ENCODE measurements around the gene C7orf57. TPM values are rescaled to one million over a fixed set of nuclear protein-coding genes. Genes with fewer than 3 reads are reported as not detected.

Gene C7orf57
- total RNA-seq, 1 experiment from 2014 or later, result 0.15 TPM

- intact Hi-C loops (cut with micrococcal nuclease), result no loop called here
- ATAC-seq (no peak), DNase-seq (ENCODE audit: low read depth, low spot score) (no peak)
- H3K4me2 ChIP-seq (ENCODE audit: low read length), result no peak overlapping the region
- H3K9me3 ChIP-seq (ENCODE audit: control insufficient read depth in 1 of 2, insufficient read depth in 1 of 2, low read depth in 1 of 2, low read length in 2 of 2), result no peaks in the 10 kb centered on the region
- H3K4me3 ChIP-seq (replicated peaks in 1 of 2; ENCODE audit: low read depth in 1 of 2, low read length in 2 of 2), result no peak overlapping the region
- ChIA-PET RAD21 (ENCODE audit: low non-redundant PET in 1 of 2, low total read pairs in 2 of 2, uncharacterized antibody in 2 of 2, unreplicated experiment in 2 of 2) (no interaction called here), CTCF (no interaction called here), POLR2A (no interaction called here)
- no peak overlapping the region for H3K9ac ChIP-seq (ENCODE audit: low read length)
- no peak overlapping the region for H2AFZ ChIP-seq (ENCODE audit: low read depth, low read length, poor library complexity, severe bottlenecking)
- H3K79me2 ChIP-seq (ENCODE audit: insufficient read depth, low read length), result no peaks in the 10 kb centered on the region
- H4K20me1 ChIP-seq (ENCODE audit: insufficient read depth), result no peaks in the 10 kb centered on the region
- no peaks in the 10 kb centered on the region for H3K9me2 ChIP-seq (ENCODE audit: insufficient read depth)
- no peaks in the 10 kb centered on the region for H3K27me3 ChIP-seq (ENCODE audit: insufficient read depth, low read length)
- no TSS peak for BruUV-seq (replicated peaks)
- no peaks in the 10 kb centered on the region for H3K36me3 ChIP-seq (ENCODE audit: control insufficient read depth in 1 of 2, insufficient read depth in 2 of 2, low read length in 2 of 2)
- no peak for TF ChIP-seq ZNF274 (IDR thresholded peaks at IDR 0.05; ENCODE audit: low read depth, low read length)
- no peak overlapping the region for H3K27ac ChIP-seq (ENCODE audit: low read depth, low read length)
- 0 out of 4 replicates have a peak, but pooled peaks cover 0 to 8% of the 10 kb centered on the region in 2 experiments for H3K4me1 ChIP-seq (ENCODE audit: control insufficient read depth in 1 of 2, insufficient read depth in 2 of 2, low read length in 2 of 2)
Measured at GRCh38 chr7:48033922-48034321, 1.4 kb upstream of the C7orf57 start.

GRCh38 chr7:48035967-48036478, 680 bp downstream of the C7orf57 start:
- Histone ChIP-seq H2AFZ (ENCODE audit: low read depth, low read length, poor library complexity, severe bottlenecking) (no peak overlapping the region), H3K27ac (ENCODE audit: low read depth, low read length) (no peak overlapping the region), H3K4me3 (replicated peaks in 1 of 2; ENCODE audit: low read depth in 1 of 2, low read length in 2 of 2) (no peak overlapping the region), H3K27me3 (ENCODE audit: insufficient read depth, low read length) (no peaks in the 10 kb centered on the region), H3K79me2 (ENCODE audit: insufficient read depth, low read length) (no peaks in the 10 kb centered on the region), H3K4me1 (ENCODE audit: control insufficient read depth in 1 of 2, insufficient read depth in 2 of 2, low read length in 2 of 2) (0 out of 4 replicates have a peak, but pooled peaks cover 0 to 8% of the 10 kb centered on the region in 2 experiments), H3K4me2 (ENCODE audit: low read length) (0 out of 2 replicates have a peak overlapping the region, but pooled peaks have one; percentile 57), H4K20me1 (ENCODE audit: insufficient read depth) (no peaks in the 10 kb centered on the region), H3K36me3 (ENCODE audit: control insufficient read depth in 1 of 2, insufficient read depth in 2 of 2, low read length in 2 of 2) (no peaks in the 10 kb centered on the region), H3K9me3 (ENCODE audit: control insufficient read depth in 1 of 2, insufficient read depth in 1 of 2, low read depth in 1 of 2, low read length in 2 of 2) (no peaks in the 10 kb centered on the region), H3K9ac (ENCODE audit: low read length) (no peak overlapping the region), H3K9me2 (ENCODE audit: insufficient read depth) (no peaks in the 10 kb centered on the region)
- BruUV-seq (replicated peaks), result no TSS peak
- no peak for ATAC-seq
- intact Hi-C loops (cut with micrococcal nuclease), result no loop called here
- DNase-seq (ENCODE audit: low read depth, low spot score), result no peak
- ChIA-PET CTCF (no interaction called here), POLR2A (no interaction called here), RAD21 (ENCODE audit: low non-redundant PET in 1 of 2, low total read pairs in 2 of 2, uncharacterized antibody in 2 of 2, unreplicated experiment in 2 of 2) (no interaction called here)
- TF ChIP-seq SRF (IDR thresholded peaks at IDR 0.05; ENCODE audit: low read depth) (no peak), RAD21 (IDR thresholded peaks at IDR 0.05; ENCODE audit: low read depth) (no peak), REST (IDR thresholded peaks at IDR 0.05; ENCODE audit: low read depth) (no peak), CBX3 (IDR thresholded peaks at IDR 0.05; ENCODE audit: low read depth) (no peak), ZFX (IDR thresholded peaks at IDR 0.05) (no peak), POLR2AphosphoS5 (IDR thresholded peaks at IDR 0.05; ENCODE audit: low read depth, low read length) (no peak), EZH2 (IDR thresholded peaks at IDR 0.05) (no peak), CTCF (IDR thresholded peaks at IDR 0.05 in 2 of 3, conservative IDR thresholded peaks at IDR 0.05 in 1 of 3; ENCODE audit: borderline replicate concordance in 1 of 3, insufficient read depth in 1 of 3, low read depth in 2 of 3, low read length in 2 of 3) (no peak), YY1 (IDR thresholded peaks at IDR 0.05; ENCODE audit: extremely low read depth, insufficient replicate concordance, low read depth, low read length) (no peak), EZH2phosphoT487 (IDR thresholded peaks at IDR 0.05; ENCODE audit: borderline replicate concordance) (no peak), EGR1 (IDR thresholded peaks at IDR 0.05; ENCODE audit: low read depth) (no peak), ATF3 (IDR thresholded peaks at IDR 0.05) (no peak), POLR2A (IDR thresholded peaks at IDR 0.05; ENCODE audit: borderline replicate concordance, extremely low read depth, insufficient read depth, insufficient read length) (no peak)

Data from HCT116 (cell line).